Kidney (tissue), 14 donors: ENCODE data around the gene GSTM1. TPM values are rescaled to one million over a fixed set of nuclear protein-coding genes. Genes with fewer than 3 reads are reported as not detected.
A peak's percentile ranks its signal among the peaks of the same experiment; 100 is the strongest.
"Not testable (repeated sequence)": the region's sequence is repeated elsewhere in the genome, so short reads cannot be mapped to it uniquely, and the experiment has no call there.

Source experiments
- DNase-seq, 5 donors: peaks; one replicate each; pipeline ENCODE4 v3.0.0-alpha.2; 2013 to 2020
- FAIRE-seq: peaks from 2 replicates; lab custom pipeline; 2012; peaks lifted over from hg19 to GRCh38; lab: Jason Lieb, UNC
- H3K27ac ChIP-seq, 2 donors: one replicate each; pipeline ENCODE4 v1.7.0; 2013; ENCODE audit warnings: low read depth in 2 of 2, low read length in 2 of 2, inconsistent platforms in 1 of 2
- H3K27me3 ChIP-seq: one replicate; pipeline ENCODE4 v1.7.1; 2013; ENCODE audit warnings: low read length, inconsistent platforms; ENCODE audit not compliant: control insufficient read depth, insufficient read depth
- H3K36me3 ChIP-seq, 3 donors: one replicate each; pipeline versions ENCODE4 v1.7.0 to v1.7.1; 2013; ENCODE audit warnings: low read length in 3 of 3, control low read depth in 1 of 3, inconsistent platforms in 1 of 3; ENCODE audit not compliant: insufficient read depth in 3 of 3, control insufficient read depth in 2 of 3
- H3K4me1 ChIP-seq, 3 donors: one replicate each; pipeline versions ENCODE4 v1.7.0 to v1.7.1; 2013; ENCODE audit warnings: low read length in 3 of 3, inconsistent platforms in 1 of 3, low read depth in 1 of 3; ENCODE audit not compliant: control insufficient read depth in 2 of 3, insufficient read depth in 2 of 3
- H3K4me3 ChIP-seq, 3 donors: one replicate each; pipeline versions ENCODE4 v1.7.0 to v1.8.1; 2013; ENCODE audit warnings: low read length in 3 of 3, control low read depth in 1 of 3, inconsistent platforms in 1 of 3
- H3K9ac ChIP-seq, 3 donors: one replicate each; pipeline versions ENCODE4 v1.7.0 to v1.7.1; 2013; ENCODE audit warnings: low read length in 3 of 3, control low read depth in 1 of 3, inconsistent platforms in 1 of 3
- H3K9me3 ChIP-seq, 3 donors: one replicate each; pipeline versions ENCODE4 v1.7.0 to v1.7.1; 2013; ENCODE audit warnings: low read length in 3 of 3, control low read depth in 1 of 3, inconsistent platforms in 1 of 3; ENCODE audit not compliant: control insufficient read depth in 2 of 3, insufficient read depth in 1 of 3
- intact Hi-C: fragments of 100-400 bp; cut with DNase I; formaldehyde crosslinking; loops from one replicate; pipeline ENCODE4 v1.11.1; 2022
- polyA plus RNA-seq: library from polyadenylated mRNA; stranded (reverse); fragments of 350-450 nt; fragmentation: Illumina TruSeq; extraction: RNeasy Lipid Tissue Mini Kit (QIAGEN cat#74804); gene quantifications from one replicate; pipeline ENCODE4 v1.2.3, GENCODE V29; 2014; ENCODE audit warnings: low read depth, low replicate concordance; ENCODE audit not compliant: insufficient read depth
- total RNA-seq: library from RNA; stranded (reverse); fragmentation: NEBNext Ultra II Directional; extraction: Animal tissue kit (Norgen Biotek cat#: 25700); gene quantifications from one replicate; pipeline ENCODE4 v1.2.1, GENCODE V29; 2021
- TF ChIP-seq, protein P1 (sequence below): IDR thresholded peaks from 3 replicates; pipeline ENCODE4 v1.5.1; 2012; ENCODE audit warnings: mild to moderate bottlenecking, moderate library complexity, borderline replicate concordance; ENCODE audit not compliant: insufficient read depth; ENCODE audit errors: extremely low read depth
- donor health status: control.
- donor health status: control.
- donor health status: control.
- donor health status: control.
- donor health status: control.
- donor health status: DM: yes; HTN: yes; CAD: no.
- donor health status: Normal renal cell carcinoma (clear cell type).

The GSTM1 gene
- total and polyA plus RNA-seq, 2 donors from 2014 or later: 61.2 TPM; not detected in 1

DNA sequence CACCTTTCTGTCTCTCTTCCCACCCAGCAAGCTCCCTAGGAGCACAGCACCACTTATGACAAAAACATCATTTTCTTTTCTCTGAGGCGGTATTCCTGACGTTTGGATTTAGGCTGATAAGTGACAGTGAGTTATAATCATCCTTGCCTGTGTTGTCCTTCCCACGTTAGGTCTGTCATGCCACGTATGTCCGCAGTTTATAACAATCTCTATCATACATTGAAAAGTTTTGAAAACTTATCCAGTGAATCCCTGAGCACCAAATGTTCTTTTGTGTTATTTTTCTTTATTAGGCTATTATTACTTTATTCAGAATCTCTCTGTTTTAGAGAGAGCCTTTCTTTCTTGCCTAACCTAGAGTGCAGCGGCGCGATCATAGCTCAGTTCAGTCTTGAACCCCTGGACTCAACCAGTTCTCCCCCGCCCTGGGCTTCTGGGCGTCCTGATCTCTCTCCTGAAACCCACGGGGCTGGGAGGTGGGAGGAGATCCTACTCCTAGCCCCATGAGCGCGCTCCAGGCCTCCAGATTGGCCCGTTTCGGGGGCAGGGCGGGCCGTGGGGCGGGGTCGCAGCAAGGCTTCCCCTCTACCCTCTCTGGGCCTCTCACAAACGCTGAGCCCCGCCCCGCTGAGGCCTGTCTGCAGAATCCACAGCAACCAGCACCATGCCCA lies 20.0 kb upstream of the GSTM1 start, which contains the start of gene GSTM2:
Gene GSTM2 (plus strand): TSS at position 606 of the 671 bp plus-strand sequence. CDS start 59 bp downstream, at position 665.
- no peak for FAIRE-seq
- TF ChIP-seq, protein P1, sequence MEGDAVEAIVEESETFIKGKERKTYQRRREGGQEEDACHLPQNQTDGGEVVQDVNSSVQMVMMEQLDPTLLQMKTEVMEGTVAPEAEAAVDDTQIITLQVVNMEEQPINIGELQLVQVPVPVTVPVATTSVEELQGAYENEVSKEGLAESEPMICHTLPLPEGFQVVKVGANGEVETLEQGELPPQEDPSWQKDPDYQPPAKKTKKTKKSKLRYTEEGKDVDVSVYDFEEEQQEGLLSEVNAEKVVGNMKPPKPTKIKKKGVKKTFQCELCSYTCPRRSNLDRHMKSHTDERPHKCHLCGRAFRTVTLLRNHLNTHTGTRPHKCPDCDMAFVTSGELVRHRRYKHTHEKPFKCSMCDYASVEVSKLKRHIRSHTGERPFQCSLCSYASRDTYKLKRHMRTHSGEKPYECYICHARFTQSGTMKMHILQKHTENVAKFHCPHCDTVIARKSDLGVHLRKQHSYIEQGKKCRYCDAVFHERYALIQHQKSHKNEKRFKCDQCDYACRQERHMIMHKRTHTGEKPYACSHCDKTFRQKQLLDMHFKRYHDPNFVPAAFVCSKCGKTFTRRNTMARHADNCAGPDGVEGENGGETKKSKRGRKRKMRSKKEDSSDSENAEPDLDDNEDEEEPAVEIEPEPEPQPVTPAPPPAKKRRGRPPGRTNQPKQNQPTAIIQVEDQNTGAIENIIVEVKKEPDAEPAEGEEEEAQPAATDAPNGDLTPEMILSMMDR: no peak
- peak within 1 kb of the TSS; percentile 50 to 65 (median 53) for H3K4me3 ChIP-seq
- no peaks in the 10 kb centered on the region for H3K27me3 ChIP-seq
- intact Hi-C loops: no loop called here
- no peak within 1 kb of the TSS for H3K27ac ChIP-seq
- peak within 1 kb of the TSS in 2 of 3 donors; percentile 25 to 49 for H3K9ac ChIP-seq
- peaks cover 0 to 5% (median 2%) of the 10 kb centered on the region in 3 donors for H3K4me1 ChIP-seq
- H3K9me3 ChIP-seq: no peaks in the 10 kb centered on the region
- DNase-seq: peak; percentile 95 to 98 (median 96)
- H3K36me3 ChIP-seq: no peaks in the 10 kb centered on the region

DNA sequence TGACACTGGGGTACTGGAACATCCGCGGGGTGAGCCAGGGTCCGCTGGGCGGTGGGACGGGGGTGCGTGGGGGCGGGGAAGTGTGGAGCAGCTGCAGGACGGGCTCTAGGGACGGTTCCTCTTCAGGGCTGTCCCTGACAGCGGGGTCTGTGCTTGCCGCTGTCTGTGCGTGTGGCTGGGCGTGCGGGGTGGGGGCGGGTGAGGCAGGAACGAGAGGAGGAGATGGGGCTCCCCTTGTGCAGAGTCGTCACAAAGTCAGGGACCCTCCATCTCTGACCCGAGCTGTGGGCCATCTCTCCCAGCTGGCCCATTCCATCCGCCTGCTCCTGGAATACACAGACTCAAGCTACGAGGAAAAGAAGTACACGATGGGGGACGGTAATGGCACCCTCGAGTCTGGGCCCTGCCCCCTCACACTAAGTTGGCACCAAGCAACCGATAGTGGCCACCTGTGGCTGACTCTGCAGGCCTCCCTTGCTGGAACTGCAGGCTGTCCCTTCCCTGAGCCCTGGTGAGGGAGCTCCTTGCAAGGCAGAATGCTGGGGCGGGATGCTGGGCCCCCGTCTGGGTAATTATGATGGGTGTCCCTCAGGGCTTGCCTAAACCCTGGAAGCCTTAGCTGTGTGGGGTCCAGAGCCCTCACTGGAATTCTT lies 19.4 kb upstream of the GSTM1 start:
- peak overlapping the region in 2 of 3 donors; percentile 25 to 46 for H3K9ac ChIP-seq
- no peaks in the 10 kb centered on the region for H3K27me3 ChIP-seq
- no peaks in the 10 kb centered on the region for H3K9me3 ChIP-seq
- peak overlapping the region; percentile 50 to 65 (median 53) for H3K4me3 ChIP-seq
- FAIRE-seq (no peak), DNase-seq (peak in 2 of 5 donors; percentile 28 to 61)
- intact Hi-C loops: no loop called here
- H3K36me3 ChIP-seq: no peaks in the 10 kb centered on the region
- TF ChIP-seq, protein P1: no peak
- no peak overlapping the region for H3K27ac ChIP-seq
- peaks cover 0 to 5% (median 2%) of the 10 kb centered on the region in 3 donors for H3K4me1 ChIP-seq

DNA sequence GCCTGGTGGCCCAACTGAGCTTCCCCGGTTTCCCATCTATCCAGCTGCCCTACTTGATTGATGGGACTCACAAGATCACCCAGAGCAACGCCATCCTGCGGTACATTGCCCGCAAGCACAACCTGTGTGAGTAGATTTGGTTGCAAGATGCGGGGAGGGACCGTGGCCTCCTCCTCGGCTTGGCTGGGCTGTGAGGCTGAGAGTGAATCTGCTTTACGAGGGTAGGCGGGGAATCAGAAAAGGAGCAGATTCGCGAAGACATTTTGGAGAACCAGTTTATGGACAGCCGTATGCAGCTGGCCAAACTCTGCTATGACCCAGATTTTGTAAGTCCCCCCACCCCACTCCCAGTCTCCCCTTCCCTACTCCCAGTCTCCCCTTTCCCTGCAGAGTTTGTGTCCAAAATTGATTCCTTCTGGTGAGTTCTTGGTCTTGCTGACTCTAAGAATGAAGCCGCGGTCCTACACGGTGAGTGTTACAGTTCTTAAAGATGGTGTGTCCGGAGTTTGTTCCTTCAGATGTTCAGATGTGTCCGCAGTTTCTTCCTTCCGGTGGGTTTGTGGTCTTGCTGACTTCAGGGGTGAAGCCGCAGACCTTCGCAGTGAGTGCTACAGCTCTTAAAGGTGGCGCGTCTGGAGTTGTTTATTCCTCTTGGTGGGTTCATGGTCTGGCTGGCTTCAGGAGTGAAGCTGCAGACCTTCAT lies 18.2 kb upstream of the GSTM1 start:
- Histone ChIP-seq H3K4me1 (peaks cover 0 to 5% (median 2%) of the 10 kb centered on the region in 3 donors), H3K27ac (no peak overlapping the region), H3K27me3 (no peaks in the 10 kb centered on the region), H3K4me3 (no peak overlapping the region), H3K9me3 (no peaks in the 10 kb centered on the region), H3K9ac (no peak overlapping the region), H3K36me3 (no peaks in the 10 kb centered on the region)
- DNase-seq (no peak), FAIRE-seq (no peak)
- TF ChIP-seq, protein P1: no peak
- intact Hi-C loops: no loop called here

DNA sequence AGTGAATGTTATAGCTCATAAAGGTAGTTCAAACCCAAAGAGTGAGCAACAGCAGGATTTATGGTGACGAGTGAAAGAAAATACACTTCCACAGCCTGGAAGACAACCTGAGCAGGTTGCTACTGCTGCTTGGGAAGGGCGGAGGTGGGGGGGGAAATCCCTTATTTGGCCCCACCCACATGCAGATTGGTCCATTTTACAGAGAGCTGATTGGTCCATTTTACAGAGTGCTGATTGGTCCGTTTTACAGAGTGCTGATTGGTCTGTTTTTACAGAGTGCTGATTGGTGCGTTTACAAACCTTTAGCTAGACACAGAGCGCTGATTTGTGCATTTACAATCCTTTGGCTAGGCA lies 17.7 kb upstream of the GSTM1 start:
- H3K9ac ChIP-seq, H3K36me3 ChIP-seq, intact Hi-C loops, H3K4me1 ChIP-seq, DNase-seq, H3K27me3 ChIP-seq, FAIRE-seq, H3K4me3 ChIP-seq, H3K9me3 ChIP-seq, H3K27ac ChIP-seq: not testable (repeated sequence)
